Stimulated activated naive CD8-positive, alpha-beta T cell treated with anti-CD3 and anti-CD28 coated beads, Interleukin-15, Interleukin-2, amounts not matched to agents 100 U/mL and 50 U/mL, for 24 hours (primary cell): ENCODE data around the gene VIPAS39.

Experiments
- ATAC-seq: fragments of 150-1000 bp; cut with Tn5 transposase; one replicate; pipeline ENCODE4 v1.10.0; 2021
- DNase-seq: peaks from one replicate; pipeline ENCODE4 v3.0.0; 2021

VIPAS39 gene

GRCh38 chr14:77406086-77406485, 51.3 kb downstream of the VIPAS39 start:
- no peak for ATAC-seq
- DNase-seq = no peak

- no peak for DNase-seq
- no peak for ATAC-seq
These were observed 53.6 kb downstream of the VIPAS39 start for GRCh38 chr14:77403768-77404167.

- DNase-seq (no peak), ATAC-seq (no peak)
These were observed 57.2 kb downstream of the VIPAS39 start for GRCh38 chr14:77400216-77400615.

- ATAC-seq (no peak), DNase-seq (no peak)
These were observed 67.2 kb downstream of the VIPAS39 start for GRCh38 chr14:77390188-77390587.

GRCh38 chr14:77378701-77379100, 78.7 kb downstream of the VIPAS39 start:
- DNase-seq = no peak
- ATAC-seq = no peak

GRCh38 chr14:77377502-77377844, 79.9 kb downstream of the VIPAS39 start:
- ATAC-seq (no peak), DNase-seq (no peak)

GRCh38 chr14:77376771-77377501, 80.5 kb downstream of the VIPAS39 start, which contains the start of the genes SAMD15 and TMED8:
Gene SAMD15 (plus strand): TSS chr14:77377379. CDS start chr14:77377419, 40 bp downstream.
Gene TMED8 (minus strand): TSS chr14:77377094. CDS start chr14:77377053, 41 bp downstream.
- peak; percentile 96 for ATAC-seq
- DNase-seq = peak; percentile 86
